ENCODE results near the gene HRH4.
A peak's percentile ranks its signal among the peaks of the same experiment; 100 is the strongest.

HRH4 gene

GRCh38 chr18:24470805-24471204, 10.4 kb downstream of the HRH4 start:
- H3K9me3 ChIP-seq (replicated peaks in 1 of 2; ENCODE audit: control insufficient read depth in 2 of 2, insufficient read depth in 1 of 2, low read depth in 1 of 2, low read length in 2 of 2), result no peaks in the 10 kb centered on the region
- no peak overlapping the region for H3K27ac ChIP-seq (replicated peaks; ENCODE audit: low read length)

DNA sequence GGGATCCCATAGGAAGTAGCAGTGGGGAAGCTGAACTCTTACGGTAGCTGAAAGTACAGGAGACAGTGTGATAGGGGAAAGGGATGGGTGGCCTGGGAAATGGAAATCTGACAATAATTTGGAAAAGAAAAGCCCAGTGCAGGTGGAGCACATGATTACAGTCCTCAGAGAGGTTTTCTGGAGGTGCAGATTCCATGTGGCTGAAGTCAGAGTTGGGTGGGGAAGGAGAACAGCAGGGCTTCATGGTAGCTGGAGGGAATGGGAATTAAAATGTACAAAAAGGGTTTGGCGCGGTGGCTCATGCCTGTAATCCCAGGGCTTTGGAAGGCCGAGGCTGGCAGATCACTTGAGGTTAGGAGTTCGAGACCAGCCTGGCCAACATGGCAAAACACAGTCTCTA, 12.2 kb downstream of the HRH4 start:
- H3K9me3 ChIP-seq (replicated peaks in 1 of 2; ENCODE audit: control insufficient read depth in 2 of 2, insufficient read depth in 1 of 2, low read depth in 1 of 2, low read length in 2 of 2), result no peaks in the 10 kb centered on the region
- DNase-seq (ENCODE audit: low spot score), result no peak
- no peak overlapping the region for H3K4me3 ChIP-seq (ENCODE audit: low read length in 2 of 2)
- no peak overlapping the region for H3K4ac ChIP-seq (ENCODE audit: low read length)
- H2BK120ac ChIP-seq (ENCODE audit: low read depth, low read length), result no peak overlapping the region
- no peaks in the 10 kb centered on the region for H3K27me3 ChIP-seq (ENCODE audit: control insufficient read depth in 3 of 3, insufficient read depth in 3 of 3, low read depth in 1 of 3, low read length in 3 of 3)
- no peak overlapping the region for H3K18ac ChIP-seq (ENCODE audit: low read length)
- WGBS, 2 donors (ENCODE audit: extremely low coverage in 2 of 2, insufficient read length in 2 of 2, insufficient replicate concordance in 1 of 2), result no CpG with 5 or more reads among the region's 5 CpGs
- H3K4me2 ChIP-seq (ENCODE audit: insufficient read depth, low read length, poor library complexity, severe bottlenecking), result no peak overlapping the region
- no peak overlapping the region for H3K23ac ChIP-seq (ENCODE audit: low read depth, low read length, poor library complexity)
- no peak overlapping the region for H2BK15ac ChIP-seq (ENCODE audit: low read length)
- no peak overlapping the region for H3K27ac ChIP-seq (replicated peaks; ENCODE audit: low read length)
- peaks cover 0 to 1% of the 10 kb centered on the region in 2 donors for H3K4me1 ChIP-seq (ENCODE audit: control insufficient read depth in 2 of 2, insufficient read depth in 1 of 2, low read depth in 1 of 2, low read length in 2 of 2)
- no peak overlapping the region for H4K8ac ChIP-seq (ENCODE audit: low read depth, low read length)
- no peak overlapping the region for H2AK5ac ChIP-seq (ENCODE audit: low read depth, low read length)
- no peak overlapping the region for H3K14ac ChIP-seq (ENCODE audit: low read length)
- no peak overlapping the region for H4K91ac ChIP-seq (ENCODE audit: low read depth, low read length, poor library complexity)
- H2AFZ ChIP-seq (ENCODE audit: low read length), result peak overlapping the region; percentile 14
- no peaks in the 10 kb centered on the region for H3K36me3 ChIP-seq (replicated peaks in 1 of 2; ENCODE audit: control insufficient read depth in 2 of 2, insufficient read depth in 2 of 2, low read length in 2 of 2)
- no peak overlapping the region for H2BK12ac ChIP-seq (ENCODE audit: low read length)
- H3K79me1 ChIP-seq (ENCODE audit: low read depth, low read length), result no peaks in the 10 kb centered on the region
- H2BK5ac ChIP-seq (ENCODE audit: low read length), result no peak overlapping the region
- no peak overlapping the region for H3K9ac ChIP-seq (ENCODE audit: low read depth, low read length, poor library complexity)

More at GRCh38 chr18:24470805-24471204, 10.4 kb downstream of the HRH4 start:
- WGBS, 2 donors (ENCODE audit: extremely low coverage in 2 of 2, insufficient read length in 2 of 2, insufficient replicate concordance in 1 of 2), result no CpG with 5 or more reads among the region's 7 CpGs
- no peak overlapping the region for H2BK5ac ChIP-seq (ENCODE audit: low read length)
- no peak overlapping the region for H2BK15ac ChIP-seq (ENCODE audit: low read length)
- H2BK12ac ChIP-seq (ENCODE audit: low read length), result no peak overlapping the region
- H3K4me2 ChIP-seq (ENCODE audit: insufficient read depth, low read length, poor library complexity, severe bottlenecking), result no peak overlapping the region
- no peak overlapping the region for H3K4ac ChIP-seq (ENCODE audit: low read length)
- no peak overlapping the region for H2AK5ac ChIP-seq (ENCODE audit: low read depth, low read length)
- H3K4me1 ChIP-seq (ENCODE audit: control insufficient read depth in 2 of 2, insufficient read depth in 1 of 2, low read depth in 1 of 2, low read length in 2 of 2), result peaks cover 0 to 1% of the 10 kb centered on the region in 2 donors
- H4K91ac ChIP-seq (ENCODE audit: low read depth, low read length, poor library complexity), result no peak overlapping the region
- H2AFZ ChIP-seq (ENCODE audit: low read length), result no peak overlapping the region
- no peak overlapping the region for H3K14ac ChIP-seq (ENCODE audit: low read length)
- no peaks in the 10 kb centered on the region for H3K27me3 ChIP-seq (ENCODE audit: control insufficient read depth in 3 of 3, insufficient read depth in 3 of 3, low read depth in 1 of 3, low read length in 3 of 3)
- H3K9ac ChIP-seq (ENCODE audit: low read depth, low read length, poor library complexity), result no peak overlapping the region
- no peaks in the 10 kb centered on the region for H3K36me3 ChIP-seq (replicated peaks in 1 of 2; ENCODE audit: control insufficient read depth in 2 of 2, insufficient read depth in 2 of 2, low read length in 2 of 2)
- H3K23ac ChIP-seq (ENCODE audit: low read depth, low read length, poor library complexity), result no peak overlapping the region
- no peak overlapping the region for H3K4me3 ChIP-seq (ENCODE audit: low read length in 2 of 2)
- H4K8ac ChIP-seq (ENCODE audit: low read depth, low read length), result no peak overlapping the region
- DNase-seq (ENCODE audit: low spot score), result no peak
- no peaks in the 10 kb centered on the region for H3K79me1 ChIP-seq (ENCODE audit: low read depth, low read length)
- no peak overlapping the region for H2BK120ac ChIP-seq (ENCODE audit: low read depth, low read length)
- H3K18ac ChIP-seq (ENCODE audit: low read length), result no peak overlapping the region

DNA sequence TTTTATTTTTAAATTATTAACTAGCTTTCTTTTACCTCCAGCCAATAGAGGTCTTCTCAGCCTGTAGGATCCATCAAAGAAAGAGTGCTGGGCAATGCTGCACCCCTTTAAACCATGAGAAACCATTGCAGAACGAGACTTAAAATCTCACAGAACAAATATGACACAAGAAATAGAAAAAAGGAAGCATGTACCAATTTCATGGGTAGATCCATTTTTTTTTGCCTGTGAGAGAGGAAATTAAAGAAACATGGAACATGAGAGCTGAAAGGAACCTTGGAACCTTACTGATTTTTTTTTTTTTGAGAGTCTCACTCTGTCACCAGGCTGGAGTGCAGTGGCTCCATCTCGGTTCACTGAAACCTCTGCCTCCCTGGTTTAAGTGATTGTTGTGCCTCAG, 14.0 kb downstream of the HRH4 start:
- no peak overlapping the region for H2BK5ac ChIP-seq (ENCODE audit: low read length)
- H2BK12ac ChIP-seq (ENCODE audit: low read length), result no peak overlapping the region
- no peaks in the 10 kb centered on the region for H3K9me3 ChIP-seq (replicated peaks in 1 of 2; ENCODE audit: control insufficient read depth in 2 of 2, insufficient read depth in 1 of 2, low read depth in 1 of 2, low read length in 2 of 2)
- H3K79me1 ChIP-seq (ENCODE audit: low read depth, low read length), result no peaks in the 10 kb centered on the region
- no peak for DNase-seq (ENCODE audit: low spot score)
- H2AK5ac ChIP-seq (ENCODE audit: low read depth, low read length), result no peak overlapping the region
- no peak overlapping the region for H3K27ac ChIP-seq (replicated peaks; ENCODE audit: low read length)
- no peak overlapping the region for H2BK15ac ChIP-seq (ENCODE audit: low read length)
- no peak overlapping the region for H3K9ac ChIP-seq (ENCODE audit: low read depth, low read length, poor library complexity)
- H4K8ac ChIP-seq (ENCODE audit: low read depth, low read length), result no peak overlapping the region
- no peak overlapping the region for H3K4me3 ChIP-seq (ENCODE audit: low read length in 2 of 2)
- H3K4me2 ChIP-seq (ENCODE audit: insufficient read depth, low read length, poor library complexity, severe bottlenecking), result no peak overlapping the region
- no peaks in the 10 kb centered on the region for H3K36me3 ChIP-seq (replicated peaks in 1 of 2; ENCODE audit: control insufficient read depth in 2 of 2, insufficient read depth in 2 of 2, low read length in 2 of 2)
- H3K14ac ChIP-seq (ENCODE audit: low read length), result no peak overlapping the region
- no peak overlapping the region for H4K91ac ChIP-seq (ENCODE audit: low read depth, low read length, poor library complexity)
- H3K4me1 ChIP-seq (ENCODE audit: control insufficient read depth in 2 of 2, insufficient read depth in 1 of 2, low read depth in 1 of 2, low read length in 2 of 2), result peaks cover 0 to 1% of the 10 kb centered on the region in 2 donors
- H3K4ac ChIP-seq (ENCODE audit: low read length), result no peak overlapping the region
- no peak overlapping the region for H3K23ac ChIP-seq (ENCODE audit: low read depth, low read length, poor library complexity)
- no peak overlapping the region for H2BK120ac ChIP-seq (ENCODE audit: low read depth, low read length)
- H3K18ac ChIP-seq (ENCODE audit: low read length), result no peak overlapping the region
- H2AFZ ChIP-seq (ENCODE audit: low read length), result no peak overlapping the region
- whole genome bisulfite sequencing, 2 donors (ENCODE audit: extremely low coverage in 2 of 2, insufficient read length in 2 of 2, insufficient replicate concordance in 1 of 2), result no CpG with 5 or more reads among the region's 2 CpGs
- H3K27me3 ChIP-seq (ENCODE audit: control insufficient read depth in 3 of 3, insufficient read depth in 3 of 3, low read depth in 1 of 3, low read length in 3 of 3), result no peaks in the 10 kb centered on the region

DNA sequence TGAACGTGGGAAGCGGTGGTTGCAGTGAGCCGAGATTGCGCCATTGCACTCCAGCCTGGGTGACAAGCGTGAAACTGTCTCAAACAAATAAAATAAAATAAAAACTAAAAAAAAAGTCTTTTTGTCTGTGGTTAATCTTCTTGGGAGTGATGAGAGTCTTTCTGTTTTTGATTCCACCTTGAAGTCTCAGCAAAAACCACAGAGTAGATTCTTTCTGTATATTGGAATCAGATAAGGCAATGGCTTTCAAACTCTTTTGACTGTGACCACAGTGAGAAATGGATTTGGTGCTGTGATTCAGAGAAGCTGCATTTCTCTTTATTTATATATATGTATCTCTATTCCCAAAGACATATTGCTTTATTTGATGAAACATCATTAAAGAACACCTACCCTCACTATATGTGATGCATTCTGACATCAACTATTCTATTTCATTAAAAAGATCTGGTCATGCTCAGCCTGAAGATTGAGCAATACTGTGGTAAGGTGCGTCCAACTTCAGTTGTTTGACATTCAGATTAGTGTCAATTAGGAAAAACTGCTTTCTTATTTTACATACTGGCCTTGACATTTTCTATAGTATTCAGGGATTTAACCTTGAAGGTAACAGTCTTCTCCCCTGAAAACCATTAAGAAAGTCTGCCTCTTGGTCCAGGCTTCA, 15.6 kb downstream of the HRH4 start:
- no peaks in the 10 kb centered on the region for H3K9me3 ChIP-seq (replicated peaks in 1 of 2; ENCODE audit: control insufficient read depth in 2 of 2, insufficient read depth in 1 of 2, low read depth in 1 of 2, low read length in 2 of 2)

More for the DNA sequence above, 15.6 kb downstream of the HRH4 start:
- WGBS, 2 donors (ENCODE audit: extremely low coverage in 2 of 2, insufficient read length in 2 of 2, insufficient replicate concordance in 1 of 2), result no CpG with 5 or more reads among the region's 6 CpGs
- H3K14ac ChIP-seq (ENCODE audit: low read length), result no peak overlapping the region
- no peak overlapping the region for H2BK15ac ChIP-seq (ENCODE audit: low read length)
- no peak overlapping the region for H4K91ac ChIP-seq (ENCODE audit: low read depth, low read length, poor library complexity)
- H3K9ac ChIP-seq (ENCODE audit: low read depth, low read length, poor library complexity), result no peak overlapping the region
- no peaks in the 10 kb centered on the region for H3K4me1 ChIP-seq (ENCODE audit: control insufficient read depth in 2 of 2, insufficient read depth in 1 of 2, low read depth in 1 of 2, low read length in 2 of 2)
- no peak overlapping the region for H3K23ac ChIP-seq (ENCODE audit: low read depth, low read length, poor library complexity)
- no peak overlapping the region for H3K4ac ChIP-seq (ENCODE audit: low read length)
- H2BK5ac ChIP-seq (ENCODE audit: low read length), result no peak overlapping the region
- no peak overlapping the region for H3K27ac ChIP-seq (replicated peaks; ENCODE audit: low read length)
- H4K8ac ChIP-seq (ENCODE audit: low read depth, low read length), result no peak overlapping the region
- H3K4me2 ChIP-seq (ENCODE audit: insufficient read depth, low read length, poor library complexity, severe bottlenecking), result no peak overlapping the region
- H2BK120ac ChIP-seq (ENCODE audit: low read depth, low read length), result no peak overlapping the region
- H3K18ac ChIP-seq (ENCODE audit: low read length), result no peak overlapping the region
- H2AK5ac ChIP-seq (ENCODE audit: low read depth, low read length), result no peak overlapping the region
- DNase-seq (ENCODE audit: low spot score), result no peak
- H2BK12ac ChIP-seq (ENCODE audit: low read length), result no peak overlapping the region
- H3K79me1 ChIP-seq (ENCODE audit: low read depth, low read length), result no peaks in the 10 kb centered on the region
- no peak overlapping the region for H3K4me3 ChIP-seq (ENCODE audit: low read length in 2 of 2)
- no peaks in the 10 kb centered on the region for H3K27me3 ChIP-seq (ENCODE audit: control insufficient read depth in 3 of 3, insufficient read depth in 3 of 3, low read depth in 1 of 3, low read length in 3 of 3)
- no peaks in the 10 kb centered on the region for H3K36me3 ChIP-seq (replicated peaks in 1 of 2; ENCODE audit: control insufficient read depth in 2 of 2, insufficient read depth in 2 of 2, low read length in 2 of 2)
- no peak overlapping the region for H2AFZ ChIP-seq (ENCODE audit: low read length)

All from neuronal stem cell (in vitro differentiated cells).